Activated CD8-positive, alpha-beta memory T cell treated with anti-CD3 and anti-CD28 coated beads for 24 hours (primary cell): ENCODE data around the gene PANX1.

Experiments
- DNase-seq: peaks from one replicate; pipeline ENCODE4 v3.0.0-alpha.2; 2020

The PANX1 gene

DNA sequence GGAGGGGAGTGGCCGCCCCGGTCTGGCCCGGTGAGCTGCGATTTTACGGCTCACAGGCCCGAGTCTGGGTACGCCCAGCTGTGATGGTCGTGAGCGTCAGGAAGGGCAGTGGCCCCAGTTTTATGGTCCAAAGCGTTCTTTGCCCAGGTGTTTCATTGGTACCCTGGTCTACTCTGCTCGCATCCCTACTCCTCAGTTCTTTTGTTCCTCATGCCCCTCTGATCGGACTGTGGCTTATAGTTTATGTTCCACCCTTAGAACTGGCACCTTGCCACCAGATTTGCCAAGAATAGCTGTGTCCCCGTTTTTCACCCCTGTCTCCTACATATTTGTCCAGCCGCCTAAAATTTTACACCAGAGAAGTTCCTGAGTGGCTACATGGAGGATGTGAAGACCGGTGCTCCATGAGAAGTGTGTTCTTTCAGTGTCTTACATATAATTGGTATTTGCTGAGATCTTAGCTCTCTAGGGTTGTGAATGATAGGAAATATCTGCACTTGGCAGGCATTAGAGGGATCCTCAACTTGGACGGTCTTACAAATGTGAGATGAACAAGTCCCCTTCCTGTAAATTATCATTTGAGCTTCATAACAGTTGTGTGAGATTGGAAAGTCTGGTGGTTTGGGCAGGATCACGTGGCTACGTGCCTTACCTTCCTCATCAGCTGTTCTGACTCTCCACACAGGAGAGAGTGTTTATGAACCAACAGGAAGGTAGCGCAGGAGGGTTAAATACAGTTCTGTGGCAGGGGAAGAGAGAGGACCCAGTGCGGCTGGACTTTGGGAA lies 1.1 kb downstream of the PANX1 start:
- no peak for DNase-seq

DNA sequence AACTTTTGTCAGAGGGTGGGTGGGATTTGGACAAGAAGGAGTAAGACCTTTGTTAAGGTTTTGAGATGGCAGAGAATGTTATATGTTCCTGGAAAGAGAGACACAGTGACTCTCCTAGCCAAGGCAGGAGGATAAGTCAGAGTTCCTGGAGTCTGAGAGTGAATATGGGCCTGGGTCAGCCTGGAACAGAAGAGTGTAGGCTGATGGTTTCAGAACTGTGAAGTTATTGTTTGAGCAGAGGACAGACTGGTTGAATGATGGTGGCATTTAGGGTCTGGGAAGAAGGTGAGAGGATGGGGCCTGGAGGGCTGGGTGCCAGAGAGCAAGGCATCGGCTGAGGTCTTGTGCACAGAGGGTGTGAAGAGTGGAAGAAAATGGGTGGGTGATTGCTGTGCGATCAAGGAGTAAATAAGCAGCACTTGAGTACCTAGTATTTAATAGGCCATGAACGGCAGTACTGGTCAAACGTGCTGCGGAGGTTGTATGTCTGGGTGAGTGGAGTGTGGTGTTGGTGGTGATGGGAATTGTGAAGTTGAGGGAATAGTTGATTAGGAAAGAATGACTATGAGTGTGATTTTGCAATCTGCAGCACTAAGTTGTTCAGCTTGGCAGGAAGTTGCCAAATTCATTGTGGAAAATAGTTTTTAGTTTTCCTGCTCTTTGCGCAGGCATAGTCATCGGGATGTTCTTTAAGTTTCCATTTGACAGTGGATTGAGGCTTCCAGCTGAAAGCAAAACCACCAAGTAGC lies 1.8 kb downstream of the PANX1 start:
- DNase-seq, result no peak

DNA sequence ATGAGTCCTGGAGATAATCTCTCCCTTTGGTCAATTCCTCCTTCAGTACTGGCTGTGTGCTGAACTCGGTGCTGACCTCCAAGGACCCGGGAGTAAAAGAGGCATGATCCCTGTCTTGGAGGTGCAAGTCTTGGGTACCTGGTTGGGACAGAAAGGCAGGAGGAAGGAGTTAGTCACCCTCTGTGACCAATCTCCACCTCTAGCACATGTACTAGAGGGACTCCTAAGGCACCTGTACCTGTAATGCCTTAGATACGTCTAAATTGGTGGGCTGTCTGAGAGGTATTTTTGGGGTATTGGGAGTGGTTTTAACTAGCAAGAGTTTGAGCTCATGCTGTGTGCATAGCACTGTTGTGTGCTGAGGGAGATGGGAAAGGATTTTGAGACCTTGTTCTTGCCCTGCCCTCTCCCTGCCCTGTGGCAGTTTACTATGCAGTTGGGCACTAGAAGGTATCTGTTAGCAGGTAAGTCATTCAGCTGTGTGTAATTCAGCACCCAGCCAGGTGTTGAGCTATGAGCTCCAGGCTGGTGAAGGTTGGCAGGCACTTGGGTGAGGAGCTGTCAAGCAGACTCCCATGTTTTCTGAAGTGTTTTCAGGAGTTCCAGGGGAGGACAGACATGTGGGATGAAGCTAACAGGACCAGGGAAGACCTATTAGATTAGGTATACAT lies 2.5 kb downstream of the PANX1 start:
- no peak for DNase-seq

DNA sequence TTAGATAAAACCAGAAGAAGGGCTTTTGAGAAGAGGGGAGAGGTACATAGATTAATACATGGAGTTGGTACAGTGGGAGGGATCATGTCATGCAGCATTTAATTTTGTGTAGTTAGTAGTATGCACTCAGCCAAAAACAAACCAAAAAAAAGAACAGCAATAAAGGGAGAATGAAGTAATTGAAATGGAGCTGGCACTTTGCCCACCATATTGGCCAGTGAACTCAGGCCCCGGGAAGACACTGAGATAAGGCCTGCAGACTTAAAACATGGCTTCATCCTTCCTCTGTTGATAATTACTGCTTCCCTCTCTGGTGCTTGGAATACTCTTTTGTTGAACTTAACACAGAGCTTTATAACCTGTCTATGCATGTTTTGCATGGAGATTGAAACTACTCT lies 3.1 kb downstream of the PANX1 start:
- no peak for DNase-seq

DNA sequence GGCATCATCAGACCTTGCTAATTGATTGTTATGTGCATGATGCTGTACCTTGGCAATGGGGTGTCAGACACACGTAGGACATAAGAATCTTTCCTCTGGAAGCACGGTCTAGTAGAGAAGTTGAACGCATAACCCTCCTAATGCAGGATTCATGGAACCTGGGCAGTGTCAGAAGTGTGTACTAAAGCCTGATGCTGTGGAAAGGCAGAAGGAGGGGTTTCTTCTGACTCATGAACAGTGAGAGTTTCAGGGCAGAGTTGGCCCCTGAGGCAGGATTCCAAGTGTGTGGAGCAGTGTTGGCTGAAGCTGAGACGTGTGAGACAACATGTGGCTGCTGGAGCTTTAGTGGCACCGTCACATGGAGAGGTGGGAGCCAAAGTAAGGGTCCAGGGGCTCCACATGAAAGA lies 3.5 kb downstream of the PANX1 start:
- DNase-seq, result no peak

DNA sequence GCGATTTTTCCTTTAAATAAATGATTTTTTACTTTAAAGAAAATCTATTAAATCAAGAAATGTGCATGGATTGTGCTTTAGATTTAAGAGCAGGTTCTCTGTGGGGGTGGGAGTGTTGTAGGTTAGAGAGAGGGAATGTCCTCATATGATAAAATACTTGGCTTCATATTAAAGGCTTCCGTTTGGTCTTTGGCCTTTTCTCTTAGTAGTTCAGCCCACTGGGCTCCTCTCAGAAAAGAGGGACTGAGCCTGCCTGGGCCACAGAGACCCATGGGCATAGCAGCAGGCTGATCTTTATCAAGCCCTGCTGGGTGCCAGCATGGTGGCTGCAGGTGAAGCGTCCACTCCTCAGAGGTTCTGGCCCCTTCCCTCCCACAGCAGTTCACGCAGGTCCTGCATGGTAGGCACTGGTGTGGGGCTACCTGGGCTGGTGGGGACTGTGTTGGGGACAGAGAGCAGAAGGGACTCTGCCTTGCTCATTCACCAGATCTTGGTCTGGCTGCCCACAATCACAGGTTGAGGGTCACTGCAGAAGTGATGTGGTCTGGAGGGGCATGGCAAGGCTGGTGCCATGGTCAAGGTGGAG lies 4.3 kb downstream of the PANX1 start:
- DNase-seq, result no peak

DNA sequence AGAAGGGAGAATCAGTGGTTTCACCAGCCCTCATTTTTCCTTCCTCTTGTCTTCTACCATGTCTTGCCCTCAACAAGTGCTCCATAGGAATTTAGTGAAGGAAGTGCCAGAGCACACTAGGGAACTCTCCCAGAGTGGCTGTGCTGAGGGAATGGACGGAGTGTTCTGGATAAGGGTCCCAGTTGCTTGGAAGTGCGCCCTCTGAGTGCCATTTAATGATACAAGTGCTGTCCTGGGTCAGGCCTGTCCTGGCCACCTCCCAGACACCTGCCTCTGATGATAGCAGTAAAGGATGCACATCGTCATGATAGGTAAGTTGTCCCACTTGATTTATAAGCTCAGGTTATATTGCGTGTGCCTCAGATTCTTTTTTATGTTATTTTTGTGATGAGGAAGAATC lies 5.1 kb downstream of the PANX1 start:
- DNase-seq, result no peak

DNA sequence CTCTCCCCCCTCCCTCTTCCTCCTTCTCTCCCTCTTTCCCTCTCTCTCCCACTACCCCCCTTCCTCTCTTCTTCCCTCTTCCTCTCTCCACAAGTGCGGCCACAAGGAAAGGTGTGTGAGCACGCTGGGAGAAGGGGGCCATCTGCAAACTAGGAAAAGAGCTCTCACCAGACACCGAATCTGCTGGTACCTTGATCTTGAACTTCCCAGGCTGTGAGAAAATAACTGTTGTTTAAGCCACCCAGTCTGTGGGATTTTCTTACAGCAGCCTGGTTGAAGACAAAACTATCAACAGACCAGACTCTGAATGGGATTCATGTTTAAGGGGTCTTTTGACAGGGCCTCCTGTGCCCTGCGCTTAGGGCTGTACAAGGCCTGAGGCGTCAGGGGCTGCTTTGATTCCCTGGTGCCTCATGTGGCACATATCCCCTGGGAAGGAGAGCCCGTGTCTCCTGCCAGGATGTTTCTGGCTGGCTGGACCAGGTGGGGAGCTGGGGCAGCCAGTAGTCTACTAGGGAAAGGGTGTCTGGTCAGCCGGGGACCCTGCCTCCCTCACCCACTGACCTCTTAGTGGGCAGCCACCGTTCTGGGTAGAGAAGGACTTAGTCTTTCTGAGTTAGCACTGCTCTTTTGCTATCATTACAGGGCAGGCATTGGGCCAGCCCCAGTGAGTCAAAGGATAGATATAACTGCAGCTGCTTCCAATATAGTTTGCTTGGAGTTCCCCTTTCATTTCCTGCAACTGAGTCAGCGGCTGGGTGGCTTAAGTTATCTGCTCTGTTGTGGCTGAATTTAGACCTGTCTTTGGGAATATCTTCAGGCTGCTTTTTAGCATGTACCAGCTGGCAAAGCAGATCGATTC lies 6.2 kb downstream of the PANX1 start:
- DNase-seq, result no peak

DNA sequence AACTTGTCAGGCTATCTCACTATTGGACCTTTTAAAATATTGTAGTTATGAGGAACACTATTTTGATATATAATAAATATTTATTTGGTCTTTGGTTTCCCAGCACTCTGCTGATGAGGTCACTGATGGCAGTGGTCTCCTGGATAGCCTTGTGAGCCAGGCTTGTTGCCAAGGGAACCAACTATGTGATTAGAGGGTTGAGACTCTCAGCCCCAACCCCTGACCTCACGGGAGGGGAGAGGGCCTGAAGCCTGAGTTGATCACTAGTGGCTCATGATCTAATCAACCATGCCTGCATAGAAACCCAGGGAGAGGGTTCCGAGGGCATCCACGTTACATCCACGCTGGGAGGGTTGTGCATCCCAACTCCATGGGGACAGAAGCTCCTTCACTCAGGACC lies 10.8 kb downstream of the PANX1 start:
- no peak for DNase-seq

DNA sequence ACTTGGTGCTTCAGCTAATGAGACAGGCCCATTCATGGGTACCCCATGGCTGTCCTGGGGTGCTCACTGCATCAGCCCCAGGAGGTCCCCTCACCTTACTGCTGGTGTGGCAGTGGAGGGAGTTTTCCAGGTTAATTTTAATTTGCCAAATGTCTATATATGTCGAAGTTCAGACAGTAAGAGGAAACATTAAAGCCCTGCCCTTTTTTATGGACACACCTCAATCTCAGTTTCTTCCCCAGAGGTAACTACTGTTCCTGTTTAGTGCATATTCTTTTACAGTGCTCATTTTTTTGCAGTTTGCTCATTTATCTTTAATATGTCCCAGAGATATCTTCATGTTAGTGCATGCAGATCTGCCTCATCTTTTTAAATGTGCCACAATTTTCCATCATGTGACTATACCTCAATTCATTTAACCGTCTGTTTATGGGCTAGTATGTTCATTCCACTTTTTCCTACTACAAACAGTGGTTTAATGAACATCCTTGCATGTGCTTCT lies 11.6 kb downstream of the PANX1 start:
- no peak for DNase-seq

DNA sequence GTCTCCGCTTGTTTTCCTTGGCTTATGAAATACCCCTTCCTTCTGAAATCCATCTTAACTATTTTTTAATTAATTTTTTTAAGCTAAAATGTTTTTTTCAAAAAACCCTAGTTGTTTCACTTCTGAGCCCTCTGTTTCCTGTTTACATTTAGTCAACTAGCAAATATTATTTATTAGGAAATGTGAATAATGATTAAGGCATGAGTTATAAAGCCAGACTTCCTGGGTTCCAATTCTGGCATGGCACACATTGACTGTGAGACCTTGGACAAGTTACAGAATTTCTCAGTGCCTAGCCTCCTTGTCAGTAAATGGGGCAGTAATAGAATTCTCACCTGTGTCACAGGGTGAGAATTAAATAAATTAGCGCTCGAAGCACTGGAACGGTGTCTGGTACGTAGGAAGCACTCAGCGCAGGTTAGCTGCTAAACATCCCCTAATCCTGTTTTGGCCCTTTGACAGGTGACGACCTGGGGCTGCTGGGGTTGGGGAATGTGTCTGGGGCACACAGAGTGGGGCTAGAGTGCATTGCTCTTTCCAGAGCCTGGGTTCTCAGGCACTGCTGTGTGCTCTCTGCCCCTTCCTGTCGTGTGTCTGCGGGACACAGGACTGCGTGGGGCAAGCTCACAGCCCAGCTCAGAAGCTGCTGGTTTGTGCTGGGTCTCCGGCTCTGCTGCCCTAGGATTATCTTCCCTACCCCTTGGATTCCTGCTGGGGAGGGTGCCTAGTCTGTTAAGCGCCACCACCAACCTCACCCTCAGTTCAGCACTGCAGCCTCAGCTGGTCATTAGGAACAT lies 13.1 kb downstream of the PANX1 start:
- no peak for DNase-seq

DNA sequence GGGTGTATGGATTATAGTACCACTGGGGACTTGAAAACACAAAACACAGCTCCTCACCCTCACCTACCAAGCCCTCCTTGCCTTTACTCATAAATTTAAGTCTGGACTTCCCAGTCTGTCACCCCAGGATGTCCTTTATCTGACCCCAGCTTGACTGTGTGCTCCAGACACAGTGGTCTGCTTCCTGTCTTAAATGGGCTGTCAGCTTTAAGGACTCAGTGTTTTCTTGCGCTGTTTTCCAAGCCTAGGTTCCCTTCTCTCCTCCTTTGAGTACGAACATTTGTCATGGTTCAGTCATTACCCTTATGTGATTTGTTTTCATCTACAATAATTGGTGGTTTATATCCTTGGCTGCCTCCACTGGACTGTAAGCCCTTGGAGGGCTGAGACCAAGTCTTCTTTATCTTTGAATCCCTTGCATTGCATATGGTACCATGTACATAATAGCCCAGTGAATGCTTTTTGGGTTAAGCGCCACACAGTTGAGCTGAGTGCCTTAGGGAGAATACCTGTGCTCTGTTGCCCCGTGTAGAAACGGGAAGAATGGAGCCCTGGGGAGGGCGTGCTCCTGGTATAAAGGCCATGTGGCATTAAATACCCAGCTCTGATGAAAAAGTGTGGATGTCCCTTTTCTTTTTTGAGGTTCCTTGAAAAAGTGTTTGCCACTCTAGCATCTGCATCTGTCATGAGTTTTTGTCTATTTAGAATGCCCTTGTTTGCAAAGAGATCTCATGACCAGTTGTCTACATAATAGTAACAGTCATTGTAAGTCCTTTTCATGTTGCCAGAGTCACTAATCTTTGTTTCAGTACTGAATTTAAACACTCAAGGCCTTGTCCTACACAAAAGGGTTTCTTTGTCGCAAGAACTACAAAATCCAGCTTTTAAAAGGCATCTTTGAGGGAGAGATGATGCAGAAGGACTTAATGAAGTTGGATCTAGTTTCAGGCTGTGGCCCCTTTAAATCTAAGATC lies 14.0 kb downstream of the PANX1 start:
- DNase-seq, result no peak

DNA sequence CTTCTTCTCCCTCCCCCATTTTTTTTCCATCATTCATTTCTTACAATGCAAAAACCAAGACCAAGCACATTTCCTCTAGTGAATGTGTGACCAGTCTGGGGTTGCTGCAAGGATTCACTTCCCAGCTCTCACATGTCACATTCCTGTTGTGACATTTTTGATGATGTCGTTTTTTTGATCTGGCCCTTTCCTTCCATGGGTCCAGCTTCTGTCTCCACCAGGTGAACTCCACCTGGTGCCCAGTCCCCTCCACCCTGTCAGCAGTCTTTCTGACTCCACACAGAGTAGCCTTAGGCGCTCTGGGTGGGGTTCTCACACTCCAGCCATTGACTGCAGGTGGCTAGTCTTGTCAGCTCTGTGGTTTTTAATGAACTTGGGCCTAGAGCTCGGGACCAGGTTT lies 15.6 kb downstream of the PANX1 start:
- DNase-seq, result no peak

DNA sequence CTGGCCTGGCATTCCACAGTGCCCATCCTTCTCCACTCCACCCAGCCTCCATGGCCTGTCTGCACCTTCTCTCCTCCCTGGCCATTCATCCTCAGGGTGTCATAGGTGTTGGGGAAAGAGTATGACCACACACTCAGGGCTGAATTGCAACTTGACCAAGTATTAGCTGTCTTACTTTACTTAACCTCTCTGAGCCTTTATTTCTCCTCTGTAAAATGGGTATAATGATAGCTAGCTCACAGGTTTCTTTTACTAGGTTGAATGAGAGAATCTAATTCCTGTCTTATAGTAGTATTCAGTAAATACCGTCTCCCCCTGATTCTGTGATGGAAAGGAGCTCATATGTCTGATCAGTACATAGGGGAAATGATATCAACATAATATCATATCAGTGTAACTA lies 16.0 kb downstream of the PANX1 start:
- DNase-seq, result no peak

DNA sequence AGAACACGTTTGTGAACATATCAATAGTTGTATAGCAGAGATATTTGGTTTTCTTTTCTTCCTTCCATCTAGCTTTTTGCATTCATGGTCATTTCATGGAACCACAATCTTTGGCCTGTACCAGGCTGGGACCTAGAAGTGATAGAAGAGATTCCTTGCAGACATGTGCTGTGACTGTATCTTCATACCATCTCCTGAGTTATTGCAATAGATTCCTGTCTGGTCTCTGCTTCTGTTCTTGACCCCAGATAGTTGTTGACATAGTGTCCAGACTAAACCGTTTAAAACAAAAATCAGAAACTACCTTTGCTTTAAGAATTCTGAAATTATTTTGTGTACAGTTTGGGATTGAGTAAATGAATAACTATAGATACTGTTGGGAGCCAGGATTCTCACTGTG lies 16.8 kb downstream of the PANX1 start:
- DNase-seq, result no peak

DNA sequence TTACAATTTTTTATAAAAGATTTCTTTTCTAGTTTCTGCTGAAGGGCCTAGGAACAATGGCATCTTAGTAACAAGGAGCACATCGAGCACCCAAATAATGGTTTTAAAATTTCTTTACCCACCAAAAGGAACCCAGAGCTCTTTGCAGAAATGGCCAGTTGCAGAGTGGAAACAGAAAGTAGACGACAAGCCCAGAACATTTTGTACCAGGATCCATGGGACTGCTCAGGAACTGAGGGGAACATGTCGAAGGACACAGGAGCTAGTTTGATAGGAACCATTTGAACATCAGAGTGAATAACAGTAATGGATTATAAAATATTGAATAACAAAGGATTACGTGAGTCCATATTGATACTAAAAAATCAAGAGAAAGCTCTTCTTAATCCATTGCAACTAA lies 17.3 kb downstream of the PANX1 start:
- DNase-seq, result no peak

DNA sequence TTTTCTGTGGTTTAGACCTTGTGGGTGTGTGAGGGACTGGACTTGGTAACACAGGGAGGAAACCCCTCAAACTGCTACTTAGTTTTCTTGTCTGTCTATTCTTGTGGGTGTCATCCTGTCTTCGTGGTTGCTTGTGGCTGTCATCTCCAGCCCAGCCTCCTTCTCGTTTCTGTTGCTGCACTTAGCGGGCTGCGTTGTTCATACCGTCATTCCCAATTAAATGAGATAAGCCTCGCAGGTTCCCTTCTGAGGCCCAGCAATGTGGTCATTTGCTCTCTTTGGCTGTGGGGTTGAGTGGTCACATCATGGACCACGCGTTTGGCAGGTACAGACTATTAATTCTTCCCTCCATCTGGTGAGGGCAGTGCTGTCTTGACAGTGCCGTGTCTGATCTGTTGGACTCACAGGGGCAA lies 18.8 kb downstream of the PANX1 start:
- peak; percentile 64 for DNase-seq

DNA sequence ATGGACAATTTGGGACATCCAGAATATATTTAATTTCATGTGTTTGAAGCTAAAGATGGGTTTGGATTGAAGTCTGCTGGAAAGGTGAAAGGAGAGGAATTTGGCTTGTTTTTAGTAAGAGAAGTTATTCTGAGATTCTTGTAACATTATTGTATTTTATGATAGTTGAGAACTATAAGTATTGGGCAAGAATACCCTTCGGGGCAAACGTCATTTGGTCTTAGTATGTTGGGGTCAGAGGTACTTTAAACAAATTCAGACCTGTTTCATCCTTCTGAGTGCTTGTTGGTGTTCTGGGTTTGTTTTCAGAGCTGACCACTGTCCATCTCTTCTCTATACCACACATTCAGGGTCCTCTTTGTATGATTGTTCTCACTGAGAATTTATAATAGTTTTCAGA lies 19.5 kb downstream of the PANX1 start:
- no peak for DNase-seq

DNA sequence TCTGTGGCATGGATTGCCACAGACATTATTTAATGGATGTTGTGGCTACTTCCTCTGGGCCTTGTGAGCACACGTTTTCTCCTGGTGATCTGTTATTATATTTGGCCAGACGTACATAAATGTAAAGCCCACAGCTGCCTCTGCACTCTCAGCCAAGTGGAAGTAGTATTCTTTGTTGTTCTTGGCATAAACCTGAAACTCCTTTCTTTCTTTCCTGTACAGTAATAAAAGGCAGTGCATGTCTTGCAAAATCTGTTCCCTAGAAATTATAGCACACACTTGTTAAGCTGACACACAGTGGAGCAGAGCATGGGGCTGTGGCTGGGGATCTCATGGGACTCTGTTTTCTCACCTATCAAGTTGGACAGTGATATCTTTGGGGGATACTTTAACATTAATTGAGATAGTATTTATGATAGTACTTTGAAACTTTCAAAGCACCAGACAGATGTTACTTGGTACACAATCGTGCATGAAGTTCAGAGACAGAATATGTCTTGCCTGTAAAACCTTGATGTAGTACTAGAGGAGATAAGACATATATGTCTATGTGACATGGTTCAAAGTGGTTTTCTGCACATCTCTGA lies 20.9 kb downstream of the PANX1 start:
- no peak for DNase-seq

DNA sequence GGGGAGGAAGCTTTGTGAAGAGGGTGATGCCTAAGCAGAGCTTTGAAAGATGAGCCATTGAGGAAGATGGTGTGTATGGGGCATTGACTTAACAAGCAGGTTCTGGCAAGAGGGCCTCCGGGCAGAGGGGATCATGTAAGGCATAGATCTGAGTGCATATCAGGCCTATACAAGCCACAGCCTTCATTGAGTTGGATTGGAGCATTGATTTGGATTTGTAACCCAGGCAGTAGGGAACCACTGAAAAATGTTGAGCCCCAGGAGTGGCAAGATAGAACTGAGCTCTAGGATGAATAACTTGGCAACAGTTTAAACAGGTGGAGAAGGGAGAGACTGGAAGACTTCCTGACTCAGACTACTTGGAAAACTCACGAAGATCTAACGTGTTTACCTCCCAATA lies 21.4 kb downstream of the PANX1 start:
- no peak for DNase-seq
